Liver (tissue), 3 donors: ENCODE results near the gene CACNA1B.

Experiments
- EGR1 ChIP-seq, 2 donors: IDR thresholded peaks; 2 replicates each; pipeline ENCODE4 v1.6.1; 2016 to 2018; ENCODE audit warnings: antibody characterized with exemption in 2 of 2, low read depth in 2 of 2
- FOXA1 ChIP-seq: IDR thresholded peaks from 2 replicates; pipeline ENCODE4 v1.6.1; 2016; ENCODE audit warnings: antibody characterized with exemption
- HNF4G ChIP-seq: IDR thresholded peaks from 2 replicates; pipeline ENCODE4 v1.6.1; 2016; ENCODE audit warnings: antibody characterized with exemption
- JUND ChIP-seq, 2 donors: IDR thresholded peaks; 2 replicates each; pipeline ENCODE4 v1.6.1; 2016; ENCODE audit warnings: antibody characterized with exemption in 2 of 2
- RAD21 ChIP-seq, 2 donors: IDR thresholded peaks; 2 replicates each; pipeline ENCODE4 v1.6.1; 2016; ENCODE audit warnings: antibody characterized with exemption in 2 of 2, mild to moderate bottlenecking in 2 of 2
- RXRA ChIP-seq, 2 donors: IDR thresholded peaks; 2 replicates each; pipeline ENCODE4 v1.6.1; 2017 to 2018; ENCODE audit warnings: antibody characterized with exemption in 2 of 2, mild to moderate bottlenecking in 1 of 2
- TAF1 ChIP-seq: conservative IDR thresholded peaks from 2 replicates; pipeline ENCODE4 v1.6.1; 2016; ENCODE audit warnings: antibody characterized with exemption, mild to moderate bottlenecking
- YY1 ChIP-seq: IDR thresholded peaks from 2 replicates; pipeline ENCODE4 v1.6.1; 2016; ENCODE audit warnings: antibody characterized with exemption, mild to moderate bottlenecking
- TF ChIP-seq, protein P1 (sequence below): IDR thresholded peaks from 2 replicates; pipeline ENCODE4 v1.6.1; 2016; ENCODE audit warnings: antibody characterized with exemption
- TF ChIP-seq, protein P2 (sequence below): fragments of 150-350 bp; IDR thresholded peaks from 2 replicates; pipeline ENCODE4 v1.5.1; 2017; ENCODE audit warnings: improper control_type of control experiment, low read depth, low read length; ENCODE audit not compliant: missing input control
- TF ChIP-seq, protein P3 (sequence below): IDR thresholded peaks from 2 replicates; pipeline ENCODE4 v1.6.1; 2016; ENCODE audit warnings: antibody characterized with exemption
- TF ChIP-seq, protein P4 (sequence below): IDR thresholded peaks from 2 replicates; pipeline ENCODE4 v1.6.1; 2016; ENCODE audit warnings: antibody characterized with exemption, mild to moderate bottlenecking
- TF ChIP-seq, protein P5 (sequence below): IDR thresholded peaks from 2 replicates; pipeline ENCODE4 v1.6.1; 2016; ENCODE audit warnings: antibody characterized with exemption
- donor health status: healthy.
- donor health status: healthy.

DNA sequence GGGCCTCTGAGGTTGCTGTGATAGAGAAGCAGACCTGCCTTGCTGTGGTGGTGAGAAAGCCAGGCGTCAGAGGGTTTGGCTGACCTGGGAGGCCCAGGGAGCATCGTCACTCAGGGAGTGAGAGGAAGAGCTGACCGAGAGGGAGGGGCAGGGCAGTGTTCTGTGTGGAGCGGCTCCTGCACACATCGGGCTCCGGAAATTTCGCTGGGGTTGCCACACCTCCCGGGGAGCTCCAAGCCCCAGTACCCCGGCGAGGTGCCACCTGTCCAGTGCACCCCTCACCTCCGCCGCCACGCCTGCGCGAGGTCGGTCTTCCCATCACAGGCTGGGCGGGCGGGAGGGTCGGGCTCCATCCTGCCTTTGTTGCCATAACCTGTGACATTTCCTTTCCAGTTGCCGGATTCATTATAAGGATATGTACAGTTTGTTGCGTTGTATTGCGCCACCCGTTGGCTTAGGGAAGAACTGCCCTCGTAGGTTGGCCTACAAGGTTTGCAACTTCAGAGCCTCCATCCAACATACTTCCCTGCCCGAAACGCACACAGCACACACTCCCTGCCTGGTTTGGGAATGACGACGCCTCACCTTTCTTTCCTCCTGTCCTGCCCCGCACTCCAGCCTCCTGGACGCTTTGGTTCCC lies 223.2 kb downstream of the CACNA1B start:
- no peak for TF ChIP-seq JUND (IDR thresholded peaks at IDR 0.05)
- TF ChIP-seq, protein P1, sequence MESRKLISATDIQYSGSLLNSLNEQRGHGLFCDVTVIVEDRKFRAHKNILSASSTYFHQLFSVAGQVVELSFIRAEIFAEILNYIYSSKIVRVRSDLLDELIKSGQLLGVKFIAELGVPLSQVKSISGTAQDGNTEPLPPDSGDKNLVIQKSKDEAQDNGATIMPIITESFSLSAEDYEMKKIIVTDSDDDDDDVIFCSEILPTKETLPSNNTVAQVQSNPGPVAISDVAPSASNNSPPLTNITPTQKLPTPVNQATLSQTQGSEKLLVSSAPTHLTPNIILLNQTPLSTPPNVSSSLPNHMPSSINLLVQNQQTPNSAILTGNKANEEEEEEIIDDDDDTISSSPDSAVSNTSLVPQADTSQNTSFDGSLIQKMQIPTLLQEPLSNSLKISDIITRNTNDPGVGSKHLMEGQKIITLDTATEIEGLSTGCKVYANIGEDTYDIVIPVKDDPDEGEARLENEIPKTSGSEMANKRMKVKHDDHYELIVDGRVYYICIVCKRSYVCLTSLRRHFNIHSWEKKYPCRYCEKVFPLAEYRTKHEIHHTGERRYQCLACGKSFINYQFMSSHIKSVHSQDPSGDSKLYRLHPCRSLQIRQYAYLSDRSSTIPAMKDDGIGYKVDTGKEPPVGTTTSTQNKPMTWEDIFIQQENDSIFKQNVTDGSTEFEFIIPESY = no peak
- TF ChIP-seq, protein P2, sequence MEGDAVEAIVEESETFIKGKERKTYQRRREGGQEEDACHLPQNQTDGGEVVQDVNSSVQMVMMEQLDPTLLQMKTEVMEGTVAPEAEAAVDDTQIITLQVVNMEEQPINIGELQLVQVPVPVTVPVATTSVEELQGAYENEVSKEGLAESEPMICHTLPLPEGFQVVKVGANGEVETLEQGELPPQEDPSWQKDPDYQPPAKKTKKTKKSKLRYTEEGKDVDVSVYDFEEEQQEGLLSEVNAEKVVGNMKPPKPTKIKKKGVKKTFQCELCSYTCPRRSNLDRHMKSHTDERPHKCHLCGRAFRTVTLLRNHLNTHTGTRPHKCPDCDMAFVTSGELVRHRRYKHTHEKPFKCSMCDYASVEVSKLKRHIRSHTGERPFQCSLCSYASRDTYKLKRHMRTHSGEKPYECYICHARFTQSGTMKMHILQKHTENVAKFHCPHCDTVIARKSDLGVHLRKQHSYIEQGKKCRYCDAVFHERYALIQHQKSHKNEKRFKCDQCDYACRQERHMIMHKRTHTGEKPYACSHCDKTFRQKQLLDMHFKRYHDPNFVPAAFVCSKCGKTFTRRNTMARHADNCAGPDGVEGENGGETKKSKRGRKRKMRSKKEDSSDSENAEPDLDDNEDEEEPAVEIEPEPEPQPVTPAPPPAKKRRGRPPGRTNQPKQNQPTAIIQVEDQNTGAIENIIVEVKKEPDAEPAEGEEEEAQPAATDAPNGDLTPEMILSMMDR = no peak
- TF ChIP-seq, protein P3, sequence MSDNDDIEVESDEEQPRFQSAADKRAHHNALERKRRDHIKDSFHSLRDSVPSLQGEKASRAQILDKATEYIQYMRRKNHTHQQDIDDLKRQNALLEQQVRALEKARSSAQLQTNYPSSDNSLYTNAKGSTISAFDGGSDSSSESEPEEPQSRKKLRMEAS = no peak
- TF ChIP-seq, protein P4, sequence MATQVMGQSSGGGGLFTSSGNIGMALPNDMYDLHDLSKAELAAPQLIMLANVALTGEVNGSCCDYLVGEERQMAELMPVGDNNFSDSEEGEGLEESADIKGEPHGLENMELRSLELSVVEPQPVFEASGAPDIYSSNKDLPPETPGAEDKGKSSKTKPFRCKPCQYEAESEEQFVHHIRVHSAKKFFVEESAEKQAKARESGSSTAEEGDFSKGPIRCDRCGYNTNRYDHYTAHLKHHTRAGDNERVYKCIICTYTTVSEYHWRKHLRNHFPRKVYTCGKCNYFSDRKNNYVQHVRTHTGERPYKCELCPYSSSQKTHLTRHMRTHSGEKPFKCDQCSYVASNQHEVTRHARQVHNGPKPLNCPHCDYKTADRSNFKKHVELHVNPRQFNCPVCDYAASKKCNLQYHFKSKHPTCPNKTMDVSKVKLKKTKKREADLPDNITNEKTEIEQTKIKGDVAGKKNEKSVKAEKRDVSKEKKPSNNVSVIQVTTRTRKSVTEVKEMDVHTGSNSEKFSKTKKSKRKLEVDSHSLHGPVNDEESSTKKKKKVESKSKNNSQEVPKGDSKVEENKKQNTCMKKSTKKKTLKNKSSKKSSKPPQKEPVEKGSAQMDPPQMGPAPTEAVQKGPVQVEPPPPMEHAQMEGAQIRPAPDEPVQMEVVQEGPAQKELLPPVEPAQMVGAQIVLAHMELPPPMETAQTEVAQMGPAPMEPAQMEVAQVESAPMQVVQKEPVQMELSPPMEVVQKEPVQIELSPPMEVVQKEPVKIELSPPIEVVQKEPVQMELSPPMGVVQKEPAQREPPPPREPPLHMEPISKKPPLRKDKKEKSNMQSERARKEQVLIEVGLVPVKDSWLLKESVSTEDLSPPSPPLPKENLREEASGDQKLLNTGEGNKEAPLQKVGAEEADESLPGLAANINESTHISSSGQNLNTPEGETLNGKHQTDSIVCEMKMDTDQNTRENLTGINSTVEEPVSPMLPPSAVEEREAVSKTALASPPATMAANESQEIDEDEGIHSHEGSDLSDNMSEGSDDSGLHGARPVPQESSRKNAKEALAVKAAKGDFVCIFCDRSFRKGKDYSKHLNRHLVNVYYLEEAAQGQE = no peak
- TF ChIP-seq, protein P5, sequence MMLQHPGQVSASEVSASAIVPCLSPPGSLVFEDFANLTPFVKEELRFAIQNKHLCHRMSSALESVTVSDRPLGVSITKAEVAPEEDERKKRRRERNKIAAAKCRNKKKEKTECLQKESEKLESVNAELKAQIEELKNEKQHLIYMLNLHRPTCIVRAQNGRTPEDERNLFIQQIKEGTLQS = no peak
- TF ChIP-seq RAD21 (IDR thresholded peaks at IDR 0.05) = no peak
- no peak for TF ChIP-seq EGR1 (IDR thresholded peaks at IDR 0.05; ENCODE audit: low read depth in 2 of 2)
- TF ChIP-seq YY1 = no peak
- TF ChIP-seq RXRA (IDR thresholded peaks at IDR 0.05) = no peak
- no peak for TF ChIP-seq TAF1
- TF ChIP-seq FOXA1 = no peak
- no peak for TF ChIP-seq HNF4G
